CD14-positive monocyte (primary cell): Measurements from ENCODE around the gene TCF19. TPM values are rescaled to one million over a fixed set of nuclear protein-coding genes. Genes with fewer than 3 reads are reported as not detected.
"Not testable (repeated sequence)": the region's sequence is repeated elsewhere in the genome, so short reads cannot be mapped to it uniquely, and the experiment has no call there.

Source experiments
- DNase-seq, 3 donors: peaks; one replicate each; pipeline ENCODE4 v3.0.0-alpha.2; 2011 to 2022
- H2AFZ ChIP-seq: 2 replicates; pipeline ENCODE4 v1.6.0; 2012; ENCODE audit warnings: mild to moderate bottlenecking, low read depth, low read length, inconsistent platforms; ENCODE audit not compliant: insufficient read depth, poor library complexity, severe bottlenecking
- H3K27ac ChIP-seq, 2 donors: 1 replicate in 1 of 2; 2 replicates in 1 of 2; pipeline ENCODE4 v1.5.1; 2012 to 2013; ENCODE audit warnings: low read length in 2 of 2, control low read depth in 1 of 2, inconsistent platforms in 1 of 2, low read depth in 1 of 2, mild to moderate bottlenecking in 1 of 2
- H3K27me3 ChIP-seq, 2 donors: one replicate each; pipeline versions ENCODE4 v1.6.0 to v1.6.1; 2011 to 2013; ENCODE audit warnings: low read length in 2 of 2; ENCODE audit not compliant: control insufficient read depth in 2 of 2, insufficient read depth in 2 of 2
- H3K36me3 ChIP-seq, 2 donors: replicated peaks in 1 of 2; 1 replicate in 1 of 2; 2 replicates in 1 of 2; pipeline versions ENCODE4 v1.5.1 to v1.6.1; 2012 to 2013; ENCODE audit warnings: low read length in 2 of 2, control low read depth in 1 of 2, inconsistent platforms in 1 of 2, mild to moderate bottlenecking in 1 of 2; ENCODE audit not compliant: insufficient read depth in 2 of 2, control insufficient read depth in 1 of 2
- H3K4me1 ChIP-seq, 2 donors: 1 replicate in 1 of 2; 2 replicates in 1 of 2; pipeline versions ENCODE4 v1.5.1 to v1.6.1; 2012 to 2013; ENCODE audit warnings: low read length in 2 of 2, control low read depth in 1 of 2, inconsistent platforms in 1 of 2, mild to moderate bottlenecking in 1 of 2, moderate library complexity in 1 of 2; ENCODE audit not compliant: insufficient read depth in 2 of 2, control insufficient read depth in 1 of 2
- H3K4me2 ChIP-seq: replicated peaks from 2 replicates; pipeline ENCODE3; 2012; ENCODE audit warnings: low read length, moderate library complexity, mild to moderate bottlenecking; ENCODE audit not compliant: poor library complexity, severe bottlenecking; ENCODE audit errors: extremely low read depth
- H3K4me3 ChIP-seq, 3 experiments: fragments of 200-600 bp in 1 of 3; sonication (generic) in 1 of 3; replicated peaks in 1 of 3; 1 replicate in 2 of 3; 2 replicates in 1 of 3; pipeline ENCODE4 v1.5.1; 2011 to 2013; ENCODE audit warnings: low read length in 3 of 3, mild to moderate bottlenecking in 3 of 3, control low read depth in 2 of 3, low read depth in 2 of 3, inconsistent platforms in 1 of 3, moderate library complexity in 1 of 3
- H3K79me2 ChIP-seq: 2 replicates; pipeline ENCODE4 v1.6.0; 2012; ENCODE audit warnings: mild to moderate bottlenecking, control low read depth, inconsistent platforms, low read length, moderate library complexity; ENCODE audit not compliant: insufficient read depth
- H3K9ac ChIP-seq: 2 replicates; pipeline ENCODE4 v1.6.0; 2017; ENCODE audit warnings: low read length, mild to moderate bottlenecking; ENCODE audit not compliant: insufficient read depth, poor library complexity, severe bottlenecking
- H3K9me3 ChIP-seq, 2 donors: replicated peaks in 1 of 2; 1 replicate in 1 of 2; 2 replicates in 1 of 2; pipeline versions ENCODE4 v1.5.1 to v1.6.1; 2012 to 2013; ENCODE audit warnings: low read length in 2 of 2, control low read depth in 1 of 2; ENCODE audit not compliant: control insufficient read depth in 1 of 2, insufficient read depth in 1 of 2
- H4K20me1 ChIP-seq: 2 replicates; pipeline ENCODE4 v1.6.0; 2012; ENCODE audit warnings: mild to moderate bottlenecking, low read length, control low read depth, moderate library complexity; ENCODE audit not compliant: insufficient read depth
- H3K27ac Mint-ChIP-seq, 7 donors: one replicate each; pipeline ENCODE4 v1.8.0; 2020; ENCODE audit warnings: mild to moderate bottlenecking in 7 of 7, mixed read lengths in 7 of 7, moderate library complexity in 6 of 7, inconsistent platforms in 2 of 7
- H3K27me3 Mint-ChIP-seq, 3 donors: one replicate each; pipeline ENCODE4 v1.8.0; 2021 to 2022; ENCODE audit warnings: low read depth in 3 of 3, mild to moderate bottlenecking in 3 of 3, mixed read lengths in 3 of 3, moderate library complexity in 3 of 3, inconsistent platforms in 1 of 3
- H3K36me3 Mint-ChIP-seq, 2 donors: one replicate each; pipeline ENCODE4 v1.8.0; 2020; ENCODE audit warnings: mixed read lengths in 2 of 2, inconsistent platforms in 1 of 2, mild to moderate bottlenecking in 1 of 2
- H3K4me1 Mint-ChIP-seq: one replicate; pipeline ENCODE4 v1.8.0; 2020; ENCODE audit warnings: mild to moderate bottlenecking, mixed read lengths
- H3K4me3 Mint-ChIP-seq, 2 donors: one replicate each; pipeline ENCODE4 v1.8.0; 2020; ENCODE audit warnings: mild to moderate bottlenecking in 2 of 2, mixed read lengths in 2 of 2, moderate library complexity in 1 of 2
- H3K9me3 Mint-ChIP-seq, 7 donors: one replicate each; pipeline ENCODE4 v1.8.0; 2020 to 2022; ENCODE audit warnings: mixed read lengths in 7 of 7, mild to moderate bottlenecking in 6 of 7, moderate library complexity in 6 of 7, inconsistent platforms in 2 of 7
- WGBS: methylation state at CpG from one replicate; pipeline ENCODE4 v1.1.5; 2013; ENCODE audit warnings: missing lambda C conversion rate; ENCODE audit not compliant: insufficient coverage; 5-methylcytosine and 5-hydroxymethylcytosine counted together
- intact Hi-C, 2 donors: fragments of 100-400 bp; cut with micrococcal nuclease; formaldehyde crosslinking; loops; one replicate each; pipeline versions ENCODE4 v1.15.0 to v1.15.1; 2023
- polyA plus RNA-seq, 3 donors: library from polyadenylated mRNA; depleted of rRNA in 1 of 3; unstranded in 2 of 3; stranded (reverse) in 1 of 3; fragments of 300-500 nt in 2 of 3; fragments of >200 nt in 1 of 3; fragmentation: Illumina TruSeq in 2 of 3; gene quantifications; 1 replicate in 2 of 3; 2 replicates in 1 of 3; pipeline ENCODE4 v1.2.3, GENCODE V29; 2012 to 2021
- TF ChIP-seq, protein P1 (sequence below): fragments of 200-600 bp; IDR thresholded peaks from one replicate; pipeline ENCODE4 v1.8.0; 2022; ENCODE audit warnings: antibody characterized with exemption, mild to moderate bottlenecking

The TCF19 gene
- polyA plus RNA-seq, 3 donors, result 0.75 to 1.1 (median 0.80) TPM

DNA sequence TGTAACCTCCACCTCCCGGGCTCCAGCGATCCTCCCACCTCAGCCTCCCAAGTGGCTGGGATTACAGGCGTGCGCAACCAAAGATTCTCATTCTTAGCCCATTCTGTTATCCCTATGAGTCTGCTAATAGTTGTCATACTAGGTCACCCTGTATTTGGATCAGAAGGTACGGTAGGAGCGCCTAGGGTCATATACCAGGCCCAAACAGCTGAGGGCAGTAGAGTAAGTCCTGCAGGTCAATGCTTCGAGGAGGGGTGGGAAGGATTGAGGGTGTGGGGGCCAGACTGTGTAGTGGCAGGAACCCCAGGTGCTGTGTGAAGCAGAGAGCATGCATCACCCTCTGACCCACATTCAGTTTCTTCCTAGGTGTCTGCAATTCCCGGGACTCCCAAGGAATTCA is 34.8 kb downstream of the TCF19 start:
- Histone ChIP-seq H3K4me2 (no peak overlapping the region), H3K79me2 (peaks cover 20% of the 10 kb centered on the region), H3K9ac (no peak overlapping the region), H3K4me3 (no peak overlapping the region), H3K27ac (no peak overlapping the region), H3K27me3 (no peaks in the 10 kb centered on the region), H4K20me1 (peaks cover 3% of the 10 kb centered on the region), H3K9me3 (no peaks in the 10 kb centered on the region), H3K4me1 (peaks cover 5 to 6% of the 10 kb centered on the region in 2 donors), H2AFZ (no peak overlapping the region), H3K36me3 (peaks cover 0 to 4% of the 10 kb centered on the region in 2 donors)
- peaks cover 0 to 4% (median 0%) of the 10 kb centered on the region in 3 donors for H3K27me3 Mint-ChIP-seq
- no peak for DNase-seq
- intact Hi-C loops, result loop anchor here in 1 of 2 donors (2.0 kb wide), 1 partner anchor 56 kb away; no protein-coding TSS in a partner anchor
- WGBS, result 80% methylated on average over 2 of the region's 8 CpGs
- peaks cover 5 to 8% of the 10 kb centered on the region in 2 donors for H3K36me3 Mint-ChIP-seq
- H3K27ac Mint-ChIP-seq, result peak overlapping the region in 1 of 7 donors; percentile 37
- H3K4me1 Mint-ChIP-seq, result peaks cover 22% of the 10 kb centered on the region
- H3K4me3 Mint-ChIP-seq, result no peak overlapping the region
- TF ChIP-seq, protein P1, sequence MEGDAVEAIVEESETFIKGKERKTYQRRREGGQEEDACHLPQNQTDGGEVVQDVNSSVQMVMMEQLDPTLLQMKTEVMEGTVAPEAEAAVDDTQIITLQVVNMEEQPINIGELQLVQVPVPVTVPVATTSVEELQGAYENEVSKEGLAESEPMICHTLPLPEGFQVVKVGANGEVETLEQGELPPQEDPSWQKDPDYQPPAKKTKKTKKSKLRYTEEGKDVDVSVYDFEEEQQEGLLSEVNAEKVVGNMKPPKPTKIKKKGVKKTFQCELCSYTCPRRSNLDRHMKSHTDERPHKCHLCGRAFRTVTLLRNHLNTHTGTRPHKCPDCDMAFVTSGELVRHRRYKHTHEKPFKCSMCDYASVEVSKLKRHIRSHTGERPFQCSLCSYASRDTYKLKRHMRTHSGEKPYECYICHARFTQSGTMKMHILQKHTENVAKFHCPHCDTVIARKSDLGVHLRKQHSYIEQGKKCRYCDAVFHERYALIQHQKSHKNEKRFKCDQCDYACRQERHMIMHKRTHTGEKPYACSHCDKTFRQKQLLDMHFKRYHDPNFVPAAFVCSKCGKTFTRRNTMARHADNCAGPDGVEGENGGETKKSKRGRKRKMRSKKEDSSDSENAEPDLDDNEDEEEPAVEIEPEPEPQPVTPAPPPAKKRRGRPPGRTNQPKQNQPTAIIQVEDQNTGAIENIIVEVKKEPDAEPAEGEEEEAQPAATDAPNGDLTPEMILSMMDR, result no peak
- peaks cover 0 to 4% (median 0%) of the 10 kb centered on the region in 7 donors for H3K9me3 Mint-ChIP-seq

DNA sequence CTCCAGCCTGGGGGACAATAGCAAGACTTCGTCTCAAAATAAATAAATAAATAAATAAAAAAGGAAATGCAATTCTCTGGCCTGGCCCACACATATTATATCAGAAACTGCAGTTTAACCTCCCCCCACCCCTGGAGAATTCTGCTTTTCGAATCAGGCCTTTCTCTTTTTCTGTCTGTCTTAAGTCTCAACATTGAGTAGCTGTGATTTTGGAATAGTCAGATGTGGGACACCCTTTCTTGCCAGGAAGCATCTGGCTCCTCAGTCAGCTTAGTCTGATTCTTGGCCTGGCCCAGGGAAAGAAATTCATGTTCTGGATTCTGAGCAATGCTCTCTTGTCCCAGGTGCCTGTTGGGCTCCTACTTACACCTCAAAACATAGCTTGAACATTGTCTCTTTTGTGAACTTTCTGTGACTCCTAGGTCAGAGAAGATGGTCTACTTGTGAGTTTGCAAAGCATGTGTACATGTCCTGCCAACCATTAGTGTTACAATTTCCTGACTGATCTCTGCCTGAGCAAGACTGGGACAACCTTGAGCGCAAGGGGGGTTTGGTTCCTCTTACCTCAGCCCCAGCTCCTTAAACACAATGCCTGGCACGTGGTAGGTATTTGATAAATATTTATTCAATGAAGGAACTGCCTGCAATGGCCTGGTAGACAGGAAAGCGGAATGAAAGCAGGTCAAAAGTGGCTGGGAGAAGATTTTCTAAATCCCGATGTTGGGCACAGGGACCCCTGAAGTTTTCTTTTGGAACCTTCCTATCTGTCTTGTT is 35.9 kb downstream of the TCF19 start:
- Histone ChIP-seq H3K4me3 (no peak overlapping the region), H3K4me1 (peaks cover 14 to 15% of the 10 kb centered on the region in 2 donors), H3K79me2 (peaks cover 30% of the 10 kb centered on the region), H3K27me3 (no peaks in the 10 kb centered on the region), H2AFZ (no peak overlapping the region), H3K27ac (peak overlapping the region in 1 of 2 donors; percentile 41), H3K4me2 (no peak overlapping the region), H3K9me3 (no peaks in the 10 kb centered on the region), H4K20me1 (peaks cover 3% of the 10 kb centered on the region), H3K9ac (no peak overlapping the region), H3K36me3 (peaks cover 0 to 4% of the 10 kb centered on the region in 2 donors)
- Mint-ChIP-seq H3K27me3 (peaks cover 0 to 5% (median 0%) of the 10 kb centered on the region in 3 donors), H3K9me3 (peaks cover 0 to 4% (median 0%) of the 10 kb centered on the region in 7 donors), H3K4me3 (no peak overlapping the region), H3K4me1 (peaks cover 28% of the 10 kb centered on the region), H3K27ac (peak overlapping the region in 3 of 7 donors; percentile 3 to 70 (median 58)), H3K36me3 (peaks cover 5 to 8% of the 10 kb centered on the region in 2 donors)
- TF ChIP-seq, protein P1, result no peak
- no peak for DNase-seq
- 67% methylated on average over 1 of the region's 6 CpGs for WGBS
- intact Hi-C loops, result no loop called here

DNA sequence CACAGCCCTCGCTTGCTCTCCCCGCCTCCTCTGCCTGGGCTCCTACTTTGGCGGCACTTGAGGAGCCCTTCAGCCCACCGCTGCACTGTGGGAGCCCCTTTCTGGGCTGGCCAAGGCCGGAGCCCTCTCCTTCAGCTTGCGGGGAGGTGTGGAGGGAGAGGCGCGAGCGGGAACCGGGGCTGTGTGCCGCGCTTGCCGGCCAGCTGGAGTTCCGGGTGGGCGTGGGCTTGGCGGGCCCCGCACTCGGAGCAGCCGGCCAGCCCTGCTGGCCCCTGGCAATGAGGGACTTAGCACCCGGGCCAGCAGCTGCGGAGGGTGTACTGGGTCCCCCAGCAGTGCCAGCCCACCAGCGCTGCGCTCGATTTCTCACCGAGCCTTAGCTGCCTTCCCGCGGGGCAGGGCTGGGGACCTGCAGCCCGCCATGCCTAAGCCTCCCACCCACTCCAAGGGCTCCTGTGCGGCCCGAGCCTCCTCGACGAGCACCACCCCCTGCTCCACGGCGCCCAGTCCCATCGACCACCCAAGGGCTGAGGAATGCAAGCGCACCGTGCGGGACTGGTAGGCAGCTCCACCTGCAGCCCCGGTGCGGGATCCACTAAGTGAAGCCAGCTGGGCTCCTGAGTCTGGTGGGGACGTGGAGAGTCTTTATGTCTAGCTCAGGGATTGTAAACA is 37.1 kb downstream of the TCF19 start:
- H4K20me1 ChIP-seq, H3K9me3 ChIP-seq, H3K27ac Mint-ChIP-seq, H3K9me3 Mint-ChIP-seq, DNase-seq, H3K4me2 ChIP-seq, H2AFZ ChIP-seq, H3K4me3 Mint-ChIP-seq, H3K4me3 ChIP-seq, H3K27me3 Mint-ChIP-seq, H3K36me3 ChIP-seq, intact Hi-C loops, H3K27me3 ChIP-seq, H3K9ac ChIP-seq, H3K27ac ChIP-seq: not testable (repeated sequence)
- peaks cover 7 to 12% of the 10 kb centered on the region in 2 donors for H3K36me3 Mint-ChIP-seq
- H3K4me1 Mint-ChIP-seq, result peaks cover 39% of the 10 kb centered on the region
- 99% methylated on average over 24 of the region's 41 CpGs for WGBS
- Histone ChIP-seq H3K4me1 (peaks cover 26 to 27% of the 10 kb centered on the region in 2 donors), H3K79me2 (peaks cover 42% of the 10 kb centered on the region)
